KMS-11 (cell line): ENCODE results near the gene TMEM150B.

Experiments
- H2AFZ ChIP-seq: fragments of 200-600 bp; sonication (generic); 2 replicates; pipeline ENCODE4 v1.6.1; 2016; ENCODE audit warnings: antibody characterized with exemption, mixed run types, low read depth
- H3K27ac ChIP-seq: fragments of 200-600 bp; sonication (generic); 2 replicates; pipeline ENCODE4 v1.6.1; 2016; ENCODE audit warnings: mild to moderate bottlenecking, mixed run types
- H3K27me3 ChIP-seq: fragments of 200-600 bp; sonication (generic); 2 replicates; pipeline ENCODE4 v1.6.1; 2017; ENCODE audit warnings: mild to moderate bottlenecking, low read depth, mixed run types, moderate library complexity; ENCODE audit not compliant: insufficient read depth
- H3K36me3 ChIP-seq: fragments of 200-600 bp; sonication (generic); 2 replicates; pipeline ENCODE4 v1.6.1; 2017; ENCODE audit warnings: mild to moderate bottlenecking, mixed run types; ENCODE audit not compliant: insufficient read depth
- H3K4me1 ChIP-seq: fragments of 200-600 bp; sonication (generic); 2 replicates; pipeline ENCODE4 v1.6.1; 2016; ENCODE audit warnings: mild to moderate bottlenecking, low read depth, mixed run types; ENCODE audit not compliant: poor library complexity, severe bottlenecking
- H3K4me2 ChIP-seq: fragments of 200-600 bp; sonication (generic); 2 replicates; pipeline ENCODE4 v1.7.0; 2016; ENCODE audit warnings: mild to moderate bottlenecking, mixed run types
- H3K4me3 ChIP-seq: fragments of 200-600 bp; sonication (generic); IDR thresholded peaks from 2 replicates; pipeline ENCODE4 v1.6.1; 2017; ENCODE audit warnings: low read depth, low read length, mixed read lengths; ENCODE audit not compliant: insufficient read depth
- H3K79me2 ChIP-seq: fragments of 200-600 bp; sonication (generic); 2 replicates; pipeline ENCODE4 v1.6.1; 2016; ENCODE audit warnings: low read depth, mixed run types; ENCODE audit not compliant: insufficient read depth
- H3K9ac ChIP-seq: fragments of 200-600 bp; sonication (generic); 2 replicates; pipeline ENCODE4 v1.6.1; 2016; ENCODE audit warnings: mild to moderate bottlenecking, mixed run types
- H4K20me1 ChIP-seq: fragments of 200-600 bp; sonication (generic); 2 replicates; pipeline ENCODE4 v1.6.1; 2016; ENCODE audit warnings: mild to moderate bottlenecking, mixed run types; ENCODE audit not compliant: insufficient read depth
- TF ChIP-seq, protein P1 (sequence below): fragments of 200-600 bp; sonication (generic); conservative IDR thresholded peaks from 2 replicates; pipeline ENCODE4 v1.6.1; 2017; ENCODE audit warnings: low read depth, mild to moderate bottlenecking, antibody characterized with exemption, low read length, moderate library complexity, mixed read lengths

Gene TMEM150B

DNA sequence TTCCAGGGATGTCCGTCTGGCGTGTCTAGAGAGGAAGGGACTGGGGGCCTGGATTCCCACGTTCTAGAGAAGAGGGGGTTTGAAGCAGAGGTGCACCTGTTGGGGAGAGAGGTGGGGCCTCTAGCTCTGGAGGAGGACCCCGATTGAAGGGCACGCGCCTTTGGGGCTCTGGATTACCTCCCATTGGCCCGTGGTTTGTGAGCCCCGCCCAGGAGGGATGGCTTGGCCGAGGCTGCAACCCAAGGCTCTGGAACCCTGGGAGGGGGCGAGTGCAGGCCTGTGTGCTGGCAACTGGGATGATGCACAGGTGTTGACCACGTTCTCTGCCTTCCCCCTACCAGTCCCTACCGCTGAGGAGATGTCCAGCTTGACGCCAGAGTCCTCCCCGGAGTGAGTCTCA lies 20.2 kb downstream of the TMEM150B start:
- Histone ChIP-seq H4K20me1 (no peaks in the 10 kb centered on the region), H3K4me2 (no peak overlapping the region), H3K27me3 (no peaks in the 10 kb centered on the region), H3K4me3 (no peak overlapping the region), H3K27ac (no peak overlapping the region), H3K9ac (no peak overlapping the region), H2AFZ (no peak overlapping the region), H3K36me3 (no peaks in the 10 kb centered on the region), H3K79me2 (no peaks in the 10 kb centered on the region), H3K4me1 (peaks cover 11% of the 10 kb centered on the region)
- TF ChIP-seq, protein P1, sequence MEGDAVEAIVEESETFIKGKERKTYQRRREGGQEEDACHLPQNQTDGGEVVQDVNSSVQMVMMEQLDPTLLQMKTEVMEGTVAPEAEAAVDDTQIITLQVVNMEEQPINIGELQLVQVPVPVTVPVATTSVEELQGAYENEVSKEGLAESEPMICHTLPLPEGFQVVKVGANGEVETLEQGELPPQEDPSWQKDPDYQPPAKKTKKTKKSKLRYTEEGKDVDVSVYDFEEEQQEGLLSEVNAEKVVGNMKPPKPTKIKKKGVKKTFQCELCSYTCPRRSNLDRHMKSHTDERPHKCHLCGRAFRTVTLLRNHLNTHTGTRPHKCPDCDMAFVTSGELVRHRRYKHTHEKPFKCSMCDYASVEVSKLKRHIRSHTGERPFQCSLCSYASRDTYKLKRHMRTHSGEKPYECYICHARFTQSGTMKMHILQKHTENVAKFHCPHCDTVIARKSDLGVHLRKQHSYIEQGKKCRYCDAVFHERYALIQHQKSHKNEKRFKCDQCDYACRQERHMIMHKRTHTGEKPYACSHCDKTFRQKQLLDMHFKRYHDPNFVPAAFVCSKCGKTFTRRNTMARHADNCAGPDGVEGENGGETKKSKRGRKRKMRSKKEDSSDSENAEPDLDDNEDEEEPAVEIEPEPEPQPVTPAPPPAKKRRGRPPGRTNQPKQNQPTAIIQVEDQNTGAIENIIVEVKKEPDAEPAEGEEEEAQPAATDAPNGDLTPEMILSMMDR = no peak

- TF ChIP-seq, protein P1 = no peak
- Histone ChIP-seq H3K36me3 (no peaks in the 10 kb centered on the region), H3K9ac (no peak overlapping the region), H3K4me3 (no peak overlapping the region), H2AFZ (no peak overlapping the region), H4K20me1 (no peaks in the 10 kb centered on the region), H3K27ac (no peak overlapping the region), H3K79me2 (no peaks in the 10 kb centered on the region), H3K27me3 (no peaks in the 10 kb centered on the region), H3K4me2 (no peak overlapping the region), H3K4me1 (peaks cover 11% of the 10 kb centered on the region)
Measured at GRCh38 chr19:55304279-55304978, 20.7 kb downstream of the TMEM150B start.

GRCh38 chr19:55303477-55303876 lies 21.7 kb downstream of the TMEM150B start:
- Histone ChIP-seq H2AFZ (no peak overlapping the region), H4K20me1 (no peaks in the 10 kb centered on the region), H3K36me3 (no peaks in the 10 kb centered on the region), H3K79me2 (no peaks in the 10 kb centered on the region), H3K4me2 (no peak overlapping the region), H3K9ac (no peak overlapping the region), H3K4me3 (no peak overlapping the region), H3K4me1 (peaks cover 11% of the 10 kb centered on the region), H3K27ac (no peak overlapping the region), H3K27me3 (no peaks in the 10 kb centered on the region)
- TF ChIP-seq, protein P1 = no peak

DNA sequence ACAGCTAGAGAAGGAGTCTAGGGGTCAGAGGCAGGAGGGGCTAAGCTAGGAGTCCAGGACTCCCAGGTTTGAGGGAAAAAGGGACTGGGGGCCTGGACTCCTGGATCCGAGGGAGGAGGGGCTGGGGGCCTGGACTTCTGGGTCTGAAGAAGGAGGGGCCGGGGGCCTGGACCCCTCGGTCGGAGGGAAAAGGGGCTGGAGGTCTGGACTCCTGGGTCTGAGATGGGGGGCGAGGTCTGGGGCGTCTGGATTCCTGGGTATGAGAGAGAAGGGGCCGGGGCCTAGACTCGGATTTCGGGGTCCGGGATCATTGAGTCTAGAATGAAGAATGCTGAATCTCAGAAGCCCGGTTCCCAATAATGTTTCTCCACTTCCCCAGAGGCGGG lies 22.8 kb downstream of the TMEM150B start:
- peak overlapping the region; percentile 11; the same call in 1 of the 2 replicates for H3K9ac ChIP-seq
- no peak overlapping the region for H3K4me3 ChIP-seq
- H3K4me2 ChIP-seq = peak overlapping the region; percentile 56; the same call in 1 of the 2 replicates
- no peaks in the 10 kb centered on the region for H3K27me3 ChIP-seq
- TF ChIP-seq, protein P1 = no peak
- no peaks in the 10 kb centered on the region for H4K20me1 ChIP-seq
- H2AFZ ChIP-seq = peak overlapping the region; percentile 68
- H3K36me3 ChIP-seq = no peaks in the 10 kb centered on the region
- no peaks in the 10 kb centered on the region for H3K79me2 ChIP-seq
- peaks cover 11% of the 10 kb centered on the region for H3K4me1 ChIP-seq
- no peak overlapping the region for H3K27ac ChIP-seq
